NCI-H69 (cell line): ENCODE measurements around the gene IFI6.
A peak's percentile ranks its signal among the peaks of the same experiment; 100 is the strongest.
"Not testable (repeated sequence)": the region's sequence is repeated elsewhere in the genome, so short reads cannot be mapped to it uniquely, and the experiment has no call there.

Experiments used
- DNase-seq: peaks from one replicate; lab custom pipeline; 2025; lab: John Stamatoyannopoulos, UW

Gene IFI6

GRCh38 chr1:27628712-27629111 lies 43.3 kb downstream of the IFI6 start:
- no peak for DNase-seq

- DNase-seq = not testable (repeated sequence)
Observed at GRCh38 chr1:27627733-27628132, 44.3 kb downstream of the IFI6 start.

GRCh38 chr1:27627061-27627460 lies 44.9 kb downstream of the IFI6 start:
- DNase-seq = no peak

GRCh38 chr1:27626031-27626935 lies 45.7 kb downstream of the IFI6 start:
- DNase-seq = peak; percentile 32

- peak; percentile 14 for DNase-seq
Observed at GRCh38 chr1:27624467-27625178, 47.4 kb downstream of the IFI6 start.

- DNase-seq = no peak
Observed at GRCh38 chr1:27623327-27624212, 48.4 kb downstream of the IFI6 start.

GRCh38 chr1:27622828-27623227 lies 49.2 kb downstream of the IFI6 start:
- DNase-seq = no peak

GRCh38 chr1:27621051-27621920 lies 50.7 kb downstream of the IFI6 start:
- no peak for DNase-seq

- not testable (repeated sequence) for DNase-seq
Observed at GRCh38 chr1:27619782-27620438, 52.1 kb downstream of the IFI6 start.

GRCh38 chr1:27618341-27619082 lies 53.5 kb downstream of the IFI6 start:
- no peak for DNase-seq

GRCh38 chr1:27617420-27617819 lies 54.6 kb downstream of the IFI6 start:
- DNase-seq = no peak

- DNase-seq = no peak
Observed at GRCh38 chr1:27616441-27616840, 55.6 kb downstream of the IFI6 start.
